HG03066 (cell line): Measurements from ENCODE around the gene TRAPPC3.

ENCODE experiments used
- ATAC-seq: cut with Tn5 transposase; IDR thresholded peaks from one replicate; pipeline ENCODE4 v1.9.1; 2021; ENCODE audit warnings: low read depth; ENCODE audit not compliant: unreplicated experiment

TRAPPC3 gene

GRCh38 chr1:36154335-36154734 is 5.0 kb upstream of the TRAPPC3 start:
- no peak for ATAC-seq

DNA sequence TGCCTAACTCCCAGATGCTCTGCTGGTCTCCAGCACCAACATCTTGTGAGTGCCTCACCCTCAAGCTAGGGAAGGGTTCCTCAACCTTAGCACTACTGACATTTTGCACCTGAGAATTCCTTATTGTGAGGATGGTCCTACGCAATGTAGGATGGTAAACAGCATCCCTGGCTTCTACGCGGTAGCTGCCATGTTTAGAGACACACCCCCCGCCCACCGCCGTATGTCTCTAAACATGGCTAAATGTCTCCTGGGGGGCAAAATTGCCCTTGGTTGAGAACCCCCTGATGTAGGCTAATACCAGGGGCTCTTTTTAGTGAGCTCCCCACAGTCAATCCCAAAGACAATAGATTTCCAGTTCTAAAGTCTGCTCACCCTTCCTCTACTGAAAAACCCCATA is 4.2 kb upstream of the TRAPPC3 start:
- no peak for ATAC-seq

DNA sequence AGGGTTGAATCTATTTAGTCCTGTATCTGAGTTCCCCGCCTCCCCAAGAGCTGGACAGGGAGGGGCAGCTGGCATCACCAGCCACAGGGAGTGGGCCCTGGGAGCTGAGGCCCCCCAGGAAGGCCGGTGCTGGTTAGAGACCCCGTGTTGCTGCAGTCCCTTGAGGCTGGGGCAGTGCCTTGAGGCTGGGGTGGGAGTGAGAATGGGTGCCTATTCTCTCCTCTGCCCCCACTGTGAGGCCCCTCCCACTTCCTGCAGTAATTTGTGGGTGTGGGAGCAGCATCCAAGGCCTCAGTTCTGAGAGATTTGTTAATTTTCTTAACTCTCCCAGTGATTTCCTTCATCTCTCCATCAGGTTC is 2.5 kb upstream of the TRAPPC3 start:
- ATAC-seq = no peak

GRCh38 chr1:36151134-36151844 is 2.0 kb upstream of the TRAPPC3 start:
- no peak for ATAC-seq

DNA sequence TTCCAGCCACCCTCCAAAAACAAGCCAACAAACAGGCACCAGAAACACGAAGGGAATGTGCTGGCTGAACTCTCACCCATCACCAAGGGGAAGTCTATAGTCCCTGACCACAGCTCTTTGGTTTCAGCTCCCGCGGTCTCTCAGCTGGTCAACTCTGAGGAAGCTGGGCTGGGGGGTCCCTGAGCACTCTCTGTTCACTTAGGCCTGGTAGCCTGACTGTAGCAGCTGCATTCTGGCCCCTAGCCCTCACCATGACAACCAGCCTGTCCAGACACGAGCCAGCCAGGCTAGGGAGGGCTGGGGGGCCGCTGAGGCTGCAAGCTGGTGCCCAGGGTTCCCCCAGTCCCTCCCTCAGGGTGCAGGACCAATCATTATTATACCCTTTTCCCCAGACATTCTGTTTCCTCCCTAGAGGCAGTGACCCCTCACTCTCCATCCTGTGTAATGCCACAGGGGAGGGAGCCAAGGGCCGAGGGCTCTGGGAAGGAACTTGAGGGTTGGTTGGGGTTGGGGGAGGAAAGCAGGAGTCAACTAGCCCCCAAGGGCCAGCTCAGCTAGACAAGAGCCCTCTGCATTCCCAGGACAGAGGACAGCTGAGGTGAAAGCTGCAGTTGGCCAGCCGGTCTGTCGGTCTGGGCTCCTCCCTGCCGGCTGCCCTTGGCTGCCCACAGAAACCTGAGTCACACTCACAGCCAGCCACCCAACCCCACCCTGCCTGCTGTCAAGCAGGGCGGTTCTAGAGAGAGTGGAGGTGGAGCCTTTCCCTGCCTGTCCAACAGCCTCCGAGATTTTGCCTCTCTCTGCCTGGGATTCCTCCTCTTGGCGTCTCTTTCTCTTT is 1.2 kb upstream of the TRAPPC3 start:
- peak; percentile 48 for ATAC-seq

- no peak for ATAC-seq
These were observed 648 bp upstream of the TRAPPC3 start for GRCh38 chr1:36149973-36150295.

GRCh38 chr1:36148821-36149236 is 457 bp downstream of the TRAPPC3 start:
- ATAC-seq = no peak

- no peak for ATAC-seq
These were observed 4.9 kb downstream of the TRAPPC3 start for GRCh38 chr1:36144413-36144812.

- no peak for ATAC-seq
These were observed 5.9 kb downstream of the TRAPPC3 start for GRCh38 chr1:36143424-36143823.

GRCh38 chr1:36142121-36142520 is 7.2 kb downstream of the TRAPPC3 start:
- no peak for ATAC-seq

- no peak for ATAC-seq
These were observed 9.8 kb downstream of the TRAPPC3 start for GRCh38 chr1:36139521-36139920.

- no peak for ATAC-seq
These were observed 11.5 kb downstream of the TRAPPC3 start for GRCh38 chr1:36137776-36138175.

- no peak for ATAC-seq
These were observed 12.1 kb downstream of the TRAPPC3 start for GRCh38 chr1:36137226-36137625.

GRCh38 chr1:36136535-36136934 is 12.8 kb downstream of the TRAPPC3 start:
- ATAC-seq = no peak

DNA sequence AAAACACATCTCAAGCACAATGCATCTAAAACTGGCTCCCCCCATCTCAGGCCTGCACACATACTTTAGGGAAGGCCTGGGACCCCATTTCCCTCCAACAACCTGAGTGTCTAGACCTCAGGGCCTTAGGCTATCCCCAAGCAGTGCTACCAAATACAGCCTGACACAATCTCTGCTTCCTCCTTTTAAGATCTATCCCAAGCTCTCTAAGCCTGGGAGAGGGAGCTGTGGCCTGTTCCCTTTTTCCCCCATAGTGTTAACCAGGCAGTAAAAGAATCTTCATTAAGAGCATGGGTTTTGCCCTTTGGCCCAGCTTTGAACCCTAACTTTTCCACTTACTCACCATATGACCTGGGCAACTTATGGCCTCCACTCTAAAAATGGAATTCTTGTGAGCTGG is 13.5 kb downstream of the TRAPPC3 start:
- no peak for ATAC-seq

- ATAC-seq = no peak
These were observed 14.0 kb downstream of the TRAPPC3 start for GRCh38 chr1:36135330-36135667.

DNA sequence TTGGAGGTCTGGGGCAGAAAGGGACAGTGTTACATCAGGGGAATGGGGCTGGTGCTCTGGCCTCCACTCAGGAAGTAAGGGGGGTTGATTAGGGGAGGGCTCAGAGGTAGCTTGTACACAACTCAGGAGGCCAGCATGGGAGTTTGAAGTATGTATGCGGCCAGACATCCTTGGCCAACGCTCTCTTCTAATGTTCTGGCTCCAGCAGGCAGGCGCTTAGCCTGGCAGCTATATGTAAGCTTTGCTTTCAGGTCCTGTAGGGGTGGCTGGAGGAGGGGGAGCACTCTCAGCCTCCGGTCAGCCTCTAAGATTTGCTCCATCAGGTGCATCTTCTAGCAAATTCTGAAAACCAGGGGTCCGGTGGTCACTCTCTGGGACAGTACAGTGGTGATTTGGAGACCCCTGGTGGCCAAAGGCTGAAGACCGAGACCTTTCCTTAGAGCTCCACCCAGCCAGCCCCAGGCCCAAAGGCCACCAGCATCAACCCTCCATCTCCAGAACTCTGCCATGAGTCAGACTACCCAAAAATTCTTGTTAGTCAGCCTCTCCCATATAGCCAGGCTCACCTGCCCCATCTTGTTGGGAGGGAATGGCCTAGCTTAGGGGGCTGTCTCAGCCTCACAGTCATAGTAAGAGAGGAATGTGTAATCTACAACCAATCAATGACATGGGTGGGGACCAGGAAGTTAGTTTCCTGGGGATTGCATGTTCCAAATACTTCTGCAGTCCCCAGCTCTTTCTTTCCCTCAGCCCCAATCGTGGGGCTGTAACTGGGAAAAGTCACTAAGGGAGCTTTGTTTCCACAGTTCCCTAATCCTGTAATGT is 14.6 kb downstream of the TRAPPC3 start:
- ATAC-seq = no peak

DNA sequence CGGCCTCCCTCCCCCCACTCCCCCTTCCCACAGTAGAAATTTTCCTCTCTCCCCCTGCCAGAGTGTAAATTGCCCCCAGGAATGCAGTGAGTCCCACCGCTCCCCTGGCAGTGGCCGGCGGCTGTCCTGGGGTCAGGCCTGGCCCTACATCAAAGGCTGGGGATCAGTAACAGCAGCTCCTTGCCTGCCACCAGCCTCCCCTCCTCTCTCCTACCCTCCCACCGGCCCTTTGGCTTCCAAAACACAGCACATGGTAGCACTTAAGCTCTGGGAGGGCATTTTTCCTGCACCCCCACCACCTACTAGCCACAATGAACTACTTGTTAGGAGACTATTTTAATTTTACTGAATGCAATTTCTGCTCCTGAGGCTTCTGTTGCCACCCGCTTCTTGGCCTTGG is 15.3 kb downstream of the TRAPPC3 start:
- ATAC-seq = no peak

DNA sequence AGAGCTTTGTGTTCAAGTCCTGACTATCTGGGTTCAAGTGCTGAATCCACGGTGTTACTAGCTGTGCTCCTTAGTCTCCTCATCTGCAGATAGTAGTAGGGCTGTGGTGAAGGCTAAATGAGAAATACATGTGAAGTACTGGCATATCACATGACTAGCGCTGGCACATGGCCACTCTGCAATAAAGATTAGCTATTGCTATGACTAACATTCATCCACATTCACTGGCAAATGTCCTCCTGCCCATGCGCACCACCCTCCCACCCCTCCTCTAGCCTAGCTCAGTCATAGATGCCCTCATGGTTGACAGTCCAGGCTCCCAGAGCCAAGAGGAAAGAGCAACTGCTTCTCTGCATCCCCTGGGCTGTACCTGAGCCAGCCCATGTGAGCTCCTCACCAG is 15.8 kb downstream of the TRAPPC3 start:
- no peak for ATAC-seq

GRCh38 chr1:36132029-36132428 is 17.3 kb downstream of the TRAPPC3 start:
- no peak for ATAC-seq

GRCh38 chr1:36128905-36129206 is 20.4 kb downstream of the TRAPPC3 start:
- ATAC-seq = no peak
